HG03060 (cell line): ENCODE measurements around the gene MRC2.
"Not testable (repeated sequence)": the region's sequence is repeated elsewhere in the genome, so short reads cannot be mapped to it uniquely, and the experiment has no call there.

Experiments
- ATAC-seq: cut with Tn5 transposase; IDR thresholded peaks from one replicate; pipeline ENCODE4 v1.9.1; 2021; ENCODE audit warnings: low read depth, moderate number of reproducible peaks; ENCODE audit not compliant: unreplicated experiment

Gene MRC2

GRCh38 chr17:62693616-62694409 is 66.3 kb downstream of the MRC2 start:
- no peak for ATAC-seq

- not testable (repeated sequence) for ATAC-seq
Observed at GRCh38 chr17:62695093-62695738, 67.7 kb downstream of the MRC2 start.

DNA sequence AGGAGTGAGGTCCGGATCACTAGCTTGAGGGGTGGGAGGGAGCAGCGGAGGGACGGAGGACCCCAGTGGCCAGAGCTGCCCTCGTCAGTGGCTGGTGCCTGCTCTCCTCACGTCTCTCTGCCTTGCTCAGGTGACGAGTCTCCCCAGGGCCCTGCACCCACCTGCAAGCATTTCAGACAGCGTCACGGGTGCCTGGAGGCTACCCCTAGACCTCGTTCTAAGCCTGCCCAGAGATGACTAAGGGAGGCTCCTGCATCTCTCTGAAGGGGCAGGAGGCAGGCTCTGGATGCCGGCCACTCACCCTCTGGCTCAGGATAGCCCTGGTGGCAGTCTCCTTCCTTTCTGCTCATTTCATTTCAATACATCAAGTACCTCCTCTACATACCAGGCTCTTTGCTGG is 68.8 kb downstream of the MRC2 start:
- no peak for ATAC-seq

GRCh38 chr17:62696726-62697490 is 69.4 kb downstream of the MRC2 start:
- no peak for ATAC-seq

GRCh38 chr17:62698459-62698858 is 71.0 kb downstream of the MRC2 start:
- not testable (repeated sequence) for ATAC-seq

DNA sequence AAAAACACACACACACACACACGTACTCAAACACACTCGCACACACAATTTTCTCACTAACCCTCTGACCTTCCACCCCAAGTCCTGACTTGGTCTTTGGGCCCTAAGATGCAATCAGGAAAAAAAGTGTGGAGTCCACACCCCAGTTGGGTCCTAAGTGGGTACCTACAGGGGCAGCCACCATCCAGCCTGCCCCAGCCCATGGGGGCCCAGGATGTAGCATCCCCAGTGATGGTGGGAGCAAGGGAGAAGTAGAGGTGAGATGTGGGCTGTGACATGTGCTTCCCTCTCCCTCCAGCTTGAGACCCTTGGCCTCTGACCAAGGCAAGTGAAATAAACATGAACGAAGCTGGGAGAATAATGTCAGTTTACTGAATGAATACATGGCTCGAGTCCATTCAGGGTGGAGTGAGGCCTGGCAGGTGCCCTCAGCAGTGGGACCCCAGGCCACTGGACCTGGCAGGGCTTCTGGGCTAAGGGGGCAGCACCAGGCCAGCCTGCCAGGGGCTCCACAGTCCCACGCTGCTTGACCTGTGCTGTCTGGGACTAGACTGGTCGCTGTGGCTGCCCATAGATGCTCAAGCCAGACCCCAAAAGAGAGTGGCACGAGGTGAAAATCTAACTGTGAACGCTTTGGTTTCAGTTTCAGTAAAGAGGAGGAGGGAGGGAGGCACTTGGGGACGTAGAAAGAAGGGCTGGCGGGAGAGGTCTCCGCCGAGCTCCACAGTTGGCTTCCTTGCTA is 73.7 kb downstream of the MRC2 start:
- no peak for ATAC-seq

DNA sequence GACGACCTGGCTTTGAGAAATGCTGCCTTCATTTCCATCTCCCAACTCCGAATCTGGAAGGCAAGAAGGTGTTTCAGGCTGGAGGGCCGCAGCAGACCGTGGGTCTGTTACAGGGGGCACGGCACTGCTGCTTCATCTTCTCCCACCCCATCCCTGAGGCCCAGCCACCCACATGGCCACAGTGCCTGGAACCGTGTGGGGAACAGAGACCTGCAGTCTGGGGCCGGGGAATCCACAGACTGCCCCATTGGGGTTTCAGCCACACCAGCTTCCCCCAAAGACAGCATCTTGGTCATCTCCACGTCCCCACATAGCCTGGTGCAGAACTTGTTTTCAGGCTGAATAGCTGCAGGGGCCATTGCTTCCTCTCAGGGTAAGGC is 74.2 kb downstream of the MRC2 start:
- no peak for ATAC-seq

- ATAC-seq, result no peak
Observed at GRCh38 chr17:62702746-62703260, 75.3 kb downstream of the MRC2 start.

- no peak for ATAC-seq
Observed at GRCh38 chr17:62703261-62703775, 75.8 kb downstream of the MRC2 start.

GRCh38 chr17:62703776-62704380 is 76.4 kb downstream of the MRC2 start:
- no peak for ATAC-seq

DNA sequence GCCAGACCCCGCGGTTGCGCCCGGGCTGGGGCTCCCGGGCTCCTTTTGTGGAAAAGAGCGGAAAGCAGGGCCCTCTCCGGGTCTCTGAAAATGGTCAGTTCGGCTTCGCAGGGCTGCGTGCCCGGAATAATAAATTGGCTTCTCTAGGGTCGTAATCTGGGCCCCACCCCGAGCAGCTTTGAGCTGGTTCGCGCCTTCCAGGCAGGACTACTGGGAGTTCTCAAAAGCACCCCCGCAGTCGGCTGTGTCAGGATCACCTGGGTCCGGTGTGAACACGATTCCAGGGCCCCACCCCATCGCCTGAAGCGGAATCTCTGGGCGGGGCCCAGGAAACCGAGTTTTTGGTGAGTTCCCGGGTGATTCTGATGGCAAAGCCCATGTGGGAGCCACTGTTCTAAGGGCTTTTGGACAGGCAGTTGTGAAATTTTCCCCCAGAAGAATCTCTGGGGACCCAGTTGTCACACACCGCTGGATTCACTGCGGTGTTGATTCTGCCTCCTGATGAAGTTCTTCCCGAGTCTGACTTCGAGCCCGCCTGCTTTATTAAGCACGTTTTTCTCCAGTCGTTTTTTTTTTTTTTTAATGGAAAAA is 77.0 kb downstream of the MRC2 start:
- no peak for ATAC-seq

DNA sequence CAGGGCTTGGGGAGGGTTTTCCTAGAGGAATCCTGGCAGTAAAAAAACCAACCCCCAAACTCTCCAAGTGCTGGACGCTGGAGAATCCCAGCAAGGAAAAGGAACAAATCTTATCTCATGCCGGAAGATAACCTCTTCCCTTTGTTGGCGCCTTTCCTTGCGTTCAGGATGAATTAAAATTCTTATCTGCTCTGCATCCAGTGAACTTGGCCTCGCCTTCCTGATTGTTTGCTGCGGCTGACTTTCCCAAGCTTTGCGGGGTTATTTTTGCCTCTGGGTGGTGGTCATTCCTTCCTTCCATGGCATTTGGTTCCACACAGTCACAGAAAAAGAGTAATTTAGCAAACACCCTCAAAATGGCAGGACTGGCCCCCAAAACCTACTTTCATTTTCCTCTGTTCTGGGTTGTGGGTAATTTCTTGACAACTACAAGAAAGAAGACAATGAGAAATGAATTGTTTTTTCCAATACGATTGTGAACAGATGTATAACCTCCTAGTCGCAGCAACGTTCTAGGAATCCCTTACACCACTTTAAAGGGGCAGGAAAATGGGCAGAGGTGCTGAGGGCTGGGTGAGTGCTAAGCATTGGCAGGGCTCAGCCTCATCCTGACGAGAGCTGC is 77.8 kb downstream of the MRC2 start:
- no peak for ATAC-seq

DNA sequence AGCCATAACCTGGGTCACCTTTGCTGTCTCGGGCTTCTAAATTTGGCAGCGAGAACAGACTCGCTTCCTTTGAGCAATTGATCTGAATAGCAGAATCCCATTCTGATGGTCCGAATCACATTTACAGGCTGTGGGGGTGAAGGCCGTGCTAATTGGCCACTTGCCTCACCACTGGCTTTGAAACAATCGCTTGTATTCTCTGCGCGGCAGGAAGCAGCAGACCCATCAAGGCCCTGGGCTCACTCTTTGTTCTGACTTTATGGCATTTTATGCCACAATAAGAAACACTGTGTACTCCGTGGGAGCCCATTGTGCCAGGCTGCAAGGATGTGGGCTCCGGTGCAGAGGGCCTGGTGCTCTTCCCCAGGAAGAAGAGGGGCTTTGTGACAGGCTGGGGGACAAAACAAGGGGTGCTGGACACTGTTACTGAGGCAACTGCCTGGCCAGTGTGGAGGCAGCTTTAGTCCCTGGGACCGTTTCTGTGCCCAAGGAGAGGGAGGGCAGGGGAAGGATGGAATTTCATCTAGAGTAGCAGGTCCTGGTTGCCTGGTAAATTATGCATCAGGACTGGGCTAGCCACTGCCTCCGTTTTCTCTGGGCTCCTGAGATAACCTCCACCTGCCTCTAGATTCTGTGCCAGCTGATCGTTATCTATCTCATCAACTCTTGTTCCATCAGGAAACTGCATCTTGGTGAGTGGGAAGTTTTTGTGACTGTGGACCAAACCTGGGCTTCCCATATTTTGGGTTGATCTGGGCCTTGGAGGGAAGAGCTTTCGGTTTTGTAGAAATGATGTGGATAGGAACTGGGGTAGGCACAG is 78.5 kb downstream of the MRC2 start:
- no peak for ATAC-seq

DNA sequence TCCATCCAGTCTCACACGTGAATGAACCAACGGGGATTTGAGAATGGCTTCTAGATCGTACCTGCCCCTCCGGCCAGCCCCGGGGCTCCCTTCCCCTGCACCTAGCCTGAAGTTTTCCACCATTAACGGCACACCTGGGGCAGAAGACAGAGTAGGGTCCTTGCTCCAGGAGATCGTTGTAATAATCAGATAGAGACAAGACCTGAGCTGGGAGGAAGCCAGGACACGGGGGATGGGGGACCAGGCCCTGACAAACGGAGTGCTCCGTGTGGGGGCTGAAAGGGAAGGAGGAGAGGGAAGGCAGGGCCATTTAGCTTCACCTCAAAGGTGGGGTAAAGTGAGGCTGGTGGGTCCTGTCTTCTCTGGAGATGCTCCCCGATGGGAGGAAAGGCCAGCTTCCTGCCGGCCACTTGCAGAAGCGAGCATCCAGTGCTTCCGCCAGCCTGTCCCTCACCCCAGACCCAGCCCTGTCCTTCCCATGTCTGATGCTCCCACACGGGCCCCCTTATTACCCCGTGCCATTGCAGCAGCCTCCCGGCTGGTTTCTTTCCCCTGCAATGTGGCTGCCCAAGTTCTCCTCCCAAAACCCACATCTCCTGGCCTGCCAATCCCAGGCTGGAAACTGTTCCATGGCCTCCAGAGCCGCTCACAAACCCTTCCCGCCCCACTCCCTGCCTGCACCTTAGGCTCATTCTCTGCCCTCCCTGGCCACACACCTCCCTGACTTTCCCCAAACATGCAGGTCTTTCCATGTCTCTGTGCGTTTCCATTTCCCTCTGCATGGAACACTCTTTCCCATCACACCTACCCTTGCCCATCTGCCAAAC is 79.3 kb downstream of the MRC2 start:
- no peak for ATAC-seq

GRCh38 chr17:62707425-62707739 is 79.9 kb downstream of the MRC2 start:
- no peak for ATAC-seq

DNA sequence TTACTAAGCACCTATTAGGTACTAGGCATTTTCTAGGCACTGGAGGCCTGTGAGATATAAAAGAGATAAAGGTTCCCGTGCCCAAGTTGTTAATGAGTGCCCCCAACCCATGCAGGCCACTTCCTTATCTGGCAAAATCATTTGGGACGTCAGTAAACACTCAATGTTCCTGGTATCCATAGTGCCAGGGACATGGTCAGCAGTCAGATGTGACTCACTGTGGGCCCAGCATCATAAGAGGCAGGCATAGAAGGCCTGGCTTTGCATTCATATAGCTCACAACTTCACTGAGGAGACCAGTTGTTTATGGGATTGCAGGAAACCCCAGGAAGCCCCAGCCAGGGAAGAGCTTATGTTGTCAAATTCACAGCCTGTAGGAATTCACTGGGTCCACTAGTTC is 81.1 kb downstream of the MRC2 start:
- no peak for ATAC-seq

DNA sequence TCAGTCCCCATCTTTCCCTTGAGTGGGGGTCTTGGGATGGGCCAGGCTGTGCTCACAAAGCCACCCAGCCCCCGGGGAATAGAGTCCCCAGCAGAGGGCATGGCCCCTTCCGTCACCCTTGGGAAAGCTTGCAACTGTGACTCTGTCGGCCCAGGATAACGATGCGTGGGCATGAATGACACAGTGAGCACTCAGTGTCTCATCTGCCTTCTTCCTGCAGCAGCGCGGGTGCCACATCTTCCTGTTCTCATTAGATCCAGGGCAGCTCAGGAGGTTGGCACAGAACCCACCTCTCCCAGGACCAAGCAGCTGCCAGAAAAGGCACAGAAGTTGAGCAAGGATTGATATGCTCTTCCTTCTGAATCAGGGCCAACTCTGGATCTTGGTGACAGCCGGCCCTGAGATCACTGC is 84.7 kb downstream of the MRC2 start:
- ATAC-seq, result no peak
